GM19239 (cell line): ENCODE data around the gene HIP1.
"Not testable (repeated sequence)": the region's sequence is repeated elsewhere in the genome, so short reads cannot be mapped to it uniquely, and the experiment has no call there.

Experiments used
- DNase-seq: peaks from one replicate; pipeline ENCODE4 v3.0.0; 2011; ENCODE audit warnings: low spot score; ENCODE audit not compliant: insufficient read length
- FAIRE-seq: peaks from 2 replicates; lab custom pipeline; 2011; peaks lifted over from hg19 to GRCh38; lab: Jason Lieb, UNC

The HIP1 gene

DNA sequence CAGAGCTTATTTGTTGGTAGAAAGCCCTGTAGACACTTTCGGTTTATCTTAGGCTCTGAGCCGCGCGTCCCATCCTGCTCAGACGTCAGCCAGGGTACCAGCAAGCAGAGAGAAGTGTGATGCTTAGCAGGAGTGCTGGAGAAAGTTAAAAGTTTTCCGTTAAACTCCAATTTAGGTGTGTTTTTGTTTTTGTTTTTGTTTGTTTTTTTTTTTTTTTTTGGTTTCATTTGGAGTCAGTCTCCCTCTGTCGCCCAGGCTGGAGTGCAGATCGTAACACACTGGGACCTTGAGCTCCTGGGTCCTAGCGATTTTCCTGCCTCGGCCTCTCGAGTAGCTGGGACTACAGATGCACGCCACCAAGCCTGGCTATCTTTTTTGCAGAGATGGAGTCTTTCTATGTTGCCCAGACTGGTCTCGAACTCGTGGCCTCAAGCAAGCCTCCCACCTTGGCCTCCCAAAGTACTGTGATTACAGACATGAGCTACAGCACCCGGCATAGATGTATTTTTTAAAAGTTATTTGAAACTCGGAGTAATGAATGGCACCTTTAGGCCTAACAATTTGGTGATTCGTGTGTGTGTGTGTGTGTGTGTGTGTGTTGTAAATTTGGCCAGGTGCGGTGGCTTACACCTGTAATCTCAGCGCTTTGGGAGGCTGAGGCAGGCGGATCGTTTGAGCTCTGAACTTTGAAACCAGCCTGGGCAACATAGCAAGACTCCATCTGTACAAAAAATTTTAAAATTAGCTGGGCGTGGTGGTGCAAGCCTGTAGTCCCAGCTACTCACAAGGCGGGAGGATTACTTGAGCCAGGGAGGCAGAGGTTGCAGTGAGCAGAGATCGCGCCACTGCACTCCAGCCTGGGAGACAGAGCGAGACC lies 1.3 kb upstream of the HIP1 start:
- DNase-seq (no peak), FAIRE-seq (peak; percentile 88)

DNA sequence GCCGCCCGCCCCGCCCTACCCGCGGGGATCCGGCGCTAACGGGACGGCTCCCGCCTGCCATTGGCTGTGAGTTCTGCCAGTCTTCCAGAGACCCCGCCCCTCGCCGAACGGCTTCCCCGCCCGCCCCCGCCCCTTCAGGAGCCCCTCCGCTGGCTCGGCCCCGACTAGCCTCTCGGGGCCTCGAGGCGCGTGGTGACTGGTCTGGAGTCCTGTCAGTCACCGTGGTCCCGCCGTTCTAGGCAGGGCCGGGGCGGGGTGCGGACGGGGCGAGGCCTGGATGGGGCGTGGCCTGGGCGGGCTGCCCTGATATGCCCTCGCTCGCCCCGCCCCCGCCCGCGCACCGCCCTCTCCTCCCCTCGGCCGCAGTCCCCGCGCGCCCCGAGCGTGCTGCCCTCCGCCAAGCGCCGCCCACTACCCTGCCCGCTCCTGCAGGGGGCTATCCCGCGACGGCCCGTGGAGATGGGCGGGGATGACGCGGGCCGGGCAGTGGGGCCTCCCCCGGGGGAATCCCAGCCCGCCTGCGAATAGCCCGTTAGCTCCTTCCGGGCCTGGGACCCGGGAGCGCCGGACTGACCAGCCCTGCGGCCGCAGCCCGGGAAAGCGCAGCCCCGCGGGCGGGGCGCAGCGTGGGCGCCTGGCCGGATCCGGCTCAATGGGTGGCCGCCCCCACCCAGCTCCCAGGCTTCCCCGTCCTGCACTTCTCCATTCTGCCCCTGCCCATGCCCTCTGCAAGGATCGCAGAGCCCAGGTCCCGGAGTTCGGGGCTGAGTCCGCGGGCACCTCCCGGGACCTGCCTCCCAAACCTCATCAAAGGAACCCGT lies 444 bp upstream of the HIP1 start:
- FAIRE-seq (peak; percentile 75), DNase-seq (peak; percentile 96)

- no peak for FAIRE-seq
Observed at GRCh38 chr7:75737856-75738603, 711 bp downstream of the HIP1 start.

GRCh38 chr7:75735581-75736350 lies 3.0 kb downstream of the HIP1 start:
- no peak for DNase-seq
- FAIRE-seq = no peak

More at GRCh38 chr7:75737856-75738603, 711 bp downstream of the HIP1 start:
- no peak for DNase-seq

GRCh38 chr7:75734586-75735458 lies 3.9 kb downstream of the HIP1 start:
- DNase-seq (no peak), FAIRE-seq (no peak)

DNA sequence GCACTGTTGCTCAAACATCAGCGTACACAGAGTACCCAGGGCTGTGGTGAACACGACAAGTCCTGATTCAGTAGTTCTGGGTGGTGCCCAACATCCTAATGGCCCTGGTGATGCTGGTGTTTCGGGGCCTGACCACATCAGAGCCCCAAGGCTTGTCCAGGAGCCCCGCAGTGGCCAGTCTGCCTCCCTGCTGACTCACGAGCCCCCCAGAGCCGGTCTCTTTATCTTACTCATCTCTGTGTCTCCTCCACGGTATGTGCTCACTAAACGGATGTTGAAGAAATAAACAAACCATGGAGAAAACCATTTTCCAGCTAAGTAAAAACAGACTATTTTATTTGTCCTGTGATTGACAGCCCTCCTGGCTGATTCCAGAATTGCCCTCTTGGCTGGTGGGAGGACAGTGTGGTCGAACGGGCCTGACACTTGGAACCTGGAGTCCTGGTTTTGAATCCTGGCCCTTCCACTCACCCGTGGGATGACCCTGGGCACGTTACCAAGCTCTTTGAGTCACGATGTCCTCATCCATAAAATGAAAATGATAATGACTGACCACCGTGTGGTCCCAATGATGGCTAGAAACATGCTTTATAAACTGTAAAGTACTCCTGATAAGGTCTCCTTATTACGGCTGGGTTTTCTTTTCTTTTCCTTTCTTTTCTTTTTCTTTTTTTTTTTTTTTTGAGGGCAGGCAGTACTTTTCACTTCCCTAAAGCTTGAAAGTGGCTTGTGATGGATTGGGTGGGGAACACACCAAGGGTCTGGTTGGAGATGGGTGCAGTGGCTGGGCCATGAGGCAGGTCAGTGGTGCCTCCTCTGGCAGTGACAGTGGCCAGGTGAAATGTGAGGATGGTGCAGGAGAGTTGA lies 5.7 kb downstream of the HIP1 start:
- FAIRE-seq = no peak
- DNase-seq = no peak

GRCh38 chr7:75732016-75732521 lies 6.7 kb downstream of the HIP1 start:
- no peak for DNase-seq
- FAIRE-seq = no peak

- DNase-seq (no peak), FAIRE-seq (no peak)
Observed at GRCh38 chr7:75729851-75730274, 8.9 kb downstream of the HIP1 start.

DNA sequence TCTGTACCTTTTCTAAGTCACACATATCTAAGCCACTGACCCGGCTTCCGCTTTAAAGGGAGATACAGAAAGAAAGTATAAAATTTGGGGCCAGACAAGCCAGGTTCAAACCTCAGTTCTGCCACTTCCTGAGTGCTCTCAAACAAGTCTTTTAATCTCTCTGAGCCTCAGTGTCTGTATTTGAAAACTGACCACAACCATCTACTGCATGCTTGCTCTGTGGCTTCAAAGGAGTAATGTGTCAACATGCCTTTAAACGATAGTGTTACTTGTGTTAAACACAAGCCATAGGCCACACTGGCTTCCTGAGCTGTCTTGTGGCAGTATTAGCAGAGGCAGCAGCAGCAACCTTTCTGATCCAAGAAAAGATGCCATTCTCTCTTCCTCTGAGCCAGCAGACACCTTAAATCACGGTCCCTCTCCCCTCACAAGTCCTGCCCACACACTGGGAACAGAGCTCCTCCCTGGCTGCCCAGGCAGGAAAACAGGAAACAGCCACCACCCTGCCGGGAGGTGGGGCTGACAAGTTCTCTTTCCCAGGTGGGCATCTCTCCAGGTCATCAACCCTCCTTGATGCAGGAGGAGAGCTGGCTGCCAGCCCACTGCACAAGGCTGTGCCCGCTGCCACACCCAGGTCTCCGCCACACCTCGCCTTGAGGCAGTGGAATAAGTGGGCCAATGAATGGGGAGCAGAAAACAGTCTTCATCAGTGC lies 10.7 kb downstream of the HIP1 start:
- FAIRE-seq (no peak), DNase-seq (no peak)

DNA sequence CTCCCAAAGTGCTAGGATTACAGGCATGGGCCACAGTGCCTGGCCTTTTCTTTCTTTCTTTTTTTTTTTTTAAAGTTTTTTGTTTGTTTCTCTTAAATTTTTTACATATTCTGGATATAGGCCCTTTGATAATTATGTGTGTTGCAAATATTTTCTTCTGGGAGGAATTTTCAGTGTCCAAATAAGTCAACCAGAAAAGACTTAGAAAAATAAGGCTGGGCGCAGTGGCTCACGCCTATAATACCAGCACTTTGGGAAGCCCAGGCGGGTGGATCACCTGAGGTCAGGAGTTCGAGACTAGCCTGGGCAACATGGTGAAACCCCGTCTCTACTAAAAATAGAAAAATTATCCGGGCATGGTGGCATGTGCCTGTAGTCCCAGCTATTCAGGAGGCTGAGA lies 11.4 kb downstream of the HIP1 start:
- FAIRE-seq, DNase-seq: not testable (repeated sequence)

DNA sequence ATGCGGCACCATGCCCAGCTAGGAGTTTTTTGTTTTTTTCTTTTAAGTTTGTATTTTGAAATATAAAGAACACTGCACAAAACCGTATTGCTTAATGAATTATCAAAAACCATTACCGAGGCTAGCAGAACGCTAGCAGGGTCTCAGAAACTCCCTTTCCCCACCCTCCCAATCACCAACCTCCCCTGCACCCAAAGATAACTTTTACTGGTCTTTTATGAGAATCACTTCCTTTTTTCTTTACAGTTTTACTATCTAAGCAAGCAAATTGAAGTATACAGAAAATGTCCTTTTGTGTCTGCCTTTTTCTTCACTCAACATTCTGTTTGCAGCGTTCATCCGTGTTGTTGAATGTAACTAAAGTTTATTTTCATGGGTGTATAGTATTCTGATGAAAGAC lies 13.4 kb downstream of the HIP1 start:
- FAIRE-seq (no peak), DNase-seq (no peak)

DNA sequence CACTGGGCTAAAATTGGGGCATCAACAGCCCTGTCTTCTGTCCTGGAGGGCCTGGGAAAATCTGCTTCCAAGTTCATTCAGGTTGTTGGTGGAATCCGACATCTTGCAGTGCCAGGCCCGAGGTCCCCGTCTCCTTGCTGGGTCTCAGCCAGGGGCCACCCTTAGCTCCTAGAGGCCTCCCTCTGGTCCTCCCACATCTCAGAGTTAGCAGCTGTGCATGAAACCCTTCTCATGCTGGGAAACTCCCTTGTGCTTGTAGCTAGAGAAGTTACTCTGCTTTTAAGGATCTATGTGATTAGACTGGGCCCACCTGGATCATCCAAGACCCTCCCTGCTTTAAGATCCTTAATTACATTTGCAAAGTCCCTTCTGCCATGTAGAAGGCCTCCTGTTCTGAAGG lies 15.3 kb downstream of the HIP1 start:
- DNase-seq (no peak), FAIRE-seq (no peak)

GRCh38 chr7:75722373-75722772 lies 16.4 kb downstream of the HIP1 start:
- FAIRE-seq (no peak), DNase-seq (no peak)

GRCh38 chr7:75721922-75722321 lies 16.8 kb downstream of the HIP1 start:
- not testable (repeated sequence) for FAIRE-seq, DNase-seq

DNA sequence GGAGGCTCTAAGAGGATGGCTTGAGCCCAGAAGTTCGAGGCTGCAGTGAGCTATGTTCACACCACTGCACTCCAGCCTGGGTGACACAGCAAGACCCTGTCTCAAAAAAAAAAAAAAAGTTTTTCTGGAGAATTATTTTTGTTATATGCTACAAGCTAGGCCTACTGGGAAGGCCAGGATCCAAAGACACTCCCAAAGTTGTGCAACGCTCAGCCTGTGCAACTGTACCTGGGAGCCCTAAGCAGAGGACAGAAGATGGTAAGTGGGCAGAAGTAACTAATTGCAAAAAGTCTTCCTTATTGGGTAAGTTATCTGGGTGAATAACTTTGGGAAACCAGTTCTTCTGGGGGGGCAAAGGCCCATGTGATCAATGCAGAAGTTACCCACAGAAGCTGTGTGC lies 17.3 kb downstream of the HIP1 start:
- FAIRE-seq (no peak), DNase-seq (no peak)

DNA sequence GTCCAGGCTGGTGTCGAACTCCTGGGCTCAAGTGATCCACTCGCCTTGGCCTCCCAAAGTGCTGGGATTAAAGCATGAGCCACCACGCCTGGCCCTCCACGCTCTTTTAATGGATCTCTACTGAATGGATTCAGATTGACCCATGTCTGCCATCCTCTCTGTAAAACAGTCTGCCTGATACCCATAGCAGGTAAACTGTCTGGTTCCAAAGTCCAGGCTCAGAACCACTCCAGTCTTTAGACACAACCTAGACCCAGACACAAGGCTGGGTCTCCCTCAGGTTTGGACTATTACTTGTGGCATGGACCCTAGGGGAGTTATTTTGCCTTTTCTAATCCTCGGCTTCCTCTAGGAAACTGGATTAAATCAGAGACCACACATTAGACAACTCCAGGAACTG lies 19.1 kb downstream of the HIP1 start:
- DNase-seq (no peak), FAIRE-seq (no peak)

GRCh38 chr7:75718390-75719031 lies 20.2 kb downstream of the HIP1 start:
- no peak for DNase-seq
- FAIRE-seq = no peak
